A673 (cell line): Measurements from ENCODE around the gene HDAC10.

Source experiments
- EZH2 ChIP-seq: fragments of 200-600 bp; sonication (generic); IDR thresholded peaks from 2 replicates; pipeline ENCODE4 v1.6.1; 2017; ENCODE audit warnings: borderline replicate concordance, low read depth, mild to moderate bottlenecking, mixed read lengths, antibody characterized with exemption, low read length; ENCODE audit not compliant: poor library complexity, severe bottlenecking
- TF ChIP-seq, protein P1 (sequence below): fragments of 300-800, 200-600 bp; sonication (generic); conservative IDR thresholded peaks from 2 replicates; pipeline ENCODE4 v1.5.1; 2017; ENCODE audit warnings: low read depth, mild to moderate bottlenecking, antibody characterized with exemption, low read length, moderate library complexity, mixed read lengths

DNA sequence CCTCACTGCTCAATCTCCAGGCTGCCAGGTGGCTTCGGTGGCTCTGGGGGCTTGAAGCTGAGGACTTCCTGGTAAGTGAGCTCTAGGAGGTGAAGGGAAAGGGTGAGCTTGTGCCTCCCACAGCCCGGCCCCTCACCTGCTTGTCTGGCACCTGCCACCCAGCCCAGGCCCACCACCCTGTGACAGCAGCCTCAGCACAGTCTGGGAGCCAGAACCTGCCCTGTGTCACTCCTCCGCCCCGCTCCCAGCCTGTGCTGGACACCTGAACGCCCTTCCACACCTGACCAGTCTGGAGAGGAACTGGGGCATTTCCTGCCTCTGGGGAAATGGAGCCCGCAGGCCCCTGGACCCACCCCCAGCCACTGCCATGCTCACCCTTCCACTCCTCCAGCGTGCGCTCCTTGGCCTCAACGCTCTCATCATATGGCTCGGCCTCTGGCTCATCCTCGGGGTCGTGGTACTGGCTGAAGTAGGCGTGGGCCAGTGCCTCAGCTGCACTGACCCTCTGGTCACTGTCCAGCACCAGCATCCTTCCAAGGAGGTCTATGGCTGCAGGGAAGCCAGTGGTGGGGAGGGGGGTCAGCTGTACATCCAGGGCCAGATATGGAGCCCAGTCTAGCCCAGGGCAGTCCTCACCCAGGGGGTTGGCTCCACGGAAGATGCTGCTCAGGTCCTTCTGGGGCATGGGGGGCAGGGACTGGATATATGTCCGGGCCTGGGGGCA is 14.0 kb upstream of the HDAC10 start:
- TF ChIP-seq, protein P1, sequence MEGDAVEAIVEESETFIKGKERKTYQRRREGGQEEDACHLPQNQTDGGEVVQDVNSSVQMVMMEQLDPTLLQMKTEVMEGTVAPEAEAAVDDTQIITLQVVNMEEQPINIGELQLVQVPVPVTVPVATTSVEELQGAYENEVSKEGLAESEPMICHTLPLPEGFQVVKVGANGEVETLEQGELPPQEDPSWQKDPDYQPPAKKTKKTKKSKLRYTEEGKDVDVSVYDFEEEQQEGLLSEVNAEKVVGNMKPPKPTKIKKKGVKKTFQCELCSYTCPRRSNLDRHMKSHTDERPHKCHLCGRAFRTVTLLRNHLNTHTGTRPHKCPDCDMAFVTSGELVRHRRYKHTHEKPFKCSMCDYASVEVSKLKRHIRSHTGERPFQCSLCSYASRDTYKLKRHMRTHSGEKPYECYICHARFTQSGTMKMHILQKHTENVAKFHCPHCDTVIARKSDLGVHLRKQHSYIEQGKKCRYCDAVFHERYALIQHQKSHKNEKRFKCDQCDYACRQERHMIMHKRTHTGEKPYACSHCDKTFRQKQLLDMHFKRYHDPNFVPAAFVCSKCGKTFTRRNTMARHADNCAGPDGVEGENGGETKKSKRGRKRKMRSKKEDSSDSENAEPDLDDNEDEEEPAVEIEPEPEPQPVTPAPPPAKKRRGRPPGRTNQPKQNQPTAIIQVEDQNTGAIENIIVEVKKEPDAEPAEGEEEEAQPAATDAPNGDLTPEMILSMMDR: no peak
- TF ChIP-seq EZH2: no peak
